IMR-90 (cell line): Measurements from ENCODE around the gene SNTG2. TPM values are rescaled to one million over a fixed set of nuclear protein-coding genes. Genes with fewer than 3 reads are reported as not detected.

Experiments
- ATAC-seq: fragments of 200-7000 bp; cut with Tn5 transposase; 2 replicates; pipeline ENCODE4 v1.9.1; 2020; ENCODE audit warnings: low read depth, mild to moderate bottlenecking, moderate library complexity
- BruUV-seq: library from RNA; stranded (reverse); fragments of 400-500 nt; replicated peaks from 2 replicates; lab custom pipeline; 2021; lab: Mats Ljungman, UMichigan
- CTCF ChIA-PET: fragments of 300-600 bp; formaldehyde crosslinking; extraction: SDS; loops from one replicate; lab custom pipeline; 2021; ENCODE audit warnings: antibody characterized with exemption; lab: Yijun Ruan, JAX
- POLR2A ChIA-PET: fragments of 300-600 bp; sonication (Branson Sonifier 250); formaldehyde crosslinking; loops from one replicate; lab custom pipeline; 2022; ENCODE audit warnings: antibody characterized with exemption; ENCODE audit not compliant: unreplicated experiment; lab: Charles Lee
- DNase-seq: peaks from one replicate; pipeline ENCODE4 v3.0.0; 2013
- H2AFZ ChIP-seq: replicated peaks from 2 replicates; pipeline ENCODE3; 2013; ENCODE audit warnings: low read length, mild to moderate bottlenecking; ENCODE audit not compliant: poor library complexity
- H2AK5ac ChIP-seq: 2 replicates; pipeline ENCODE4 v1.6.1; 2013; ENCODE audit warnings: low read depth, low read length, inconsistent platforms
- H2AK9ac ChIP-seq: replicated peaks from 2 replicates; pipeline ENCODE3; 2013; ENCODE audit warnings: mild to moderate bottlenecking, low read depth, low read length, moderate library complexity; ENCODE audit not compliant: poor library complexity
- H2BK120ac ChIP-seq: 2 replicates; pipeline ENCODE4 v1.6.1; 2013; ENCODE audit warnings: low read depth, low read length, inconsistent platforms
- H2BK15ac ChIP-seq: 3 replicates; pipeline ENCODE4 v1.6.1; 2013; ENCODE audit warnings: low read depth, low read length, inconsistent platforms
- H2BK20ac ChIP-seq: 2 replicates; pipeline ENCODE4 v1.6.1; 2013; ENCODE audit warnings: low read depth, mild to moderate bottlenecking, inconsistent platforms, low read length, moderate library complexity
- H2BK5ac ChIP-seq: 2 replicates; pipeline ENCODE4 v1.6.1; 2013; ENCODE audit warnings: mild to moderate bottlenecking, low read depth, low read length, inconsistent platforms; ENCODE audit not compliant: poor library complexity, severe bottlenecking
- H3K14ac ChIP-seq: replicated peaks from 2 replicates; pipeline ENCODE4 v1.6.1; 2013; ENCODE audit warnings: low read depth, low read length, inconsistent platforms
- H3K18ac ChIP-seq: 2 replicates; pipeline ENCODE4 v1.6.1; 2013; ENCODE audit warnings: low read depth, low read length, control low read depth
- H3K23ac ChIP-seq: 2 replicates; pipeline ENCODE4 v1.6.1; 2013; ENCODE audit warnings: low read depth, low read length, inconsistent platforms
- H3K27ac ChIP-seq: 2 replicates; pipeline ENCODE4 v1.5.1; 2013; ENCODE audit warnings: mild to moderate bottlenecking, control low read depth, low read length; ENCODE audit not compliant: insufficient read depth
- H3K27me3 ChIP-seq: 2 replicates; pipeline ENCODE4 v1.6.1; 2013; ENCODE audit warnings: low read length; ENCODE audit not compliant: control insufficient read depth, insufficient read depth
- H3K36me3 ChIP-seq: 2 replicates; pipeline ENCODE4 v1.6.1; 2013; ENCODE audit warnings: low read length, mixed read lengths; ENCODE audit not compliant: control insufficient read depth, insufficient read depth
- H3K4ac ChIP-seq: 2 replicates; pipeline ENCODE4 v1.6.1; 2013; ENCODE audit warnings: low read depth, low read length, inconsistent platforms
- H3K4me1 ChIP-seq: 2 replicates; pipeline ENCODE4 v1.6.1; 2013; ENCODE audit warnings: low read length, mixed read lengths; ENCODE audit not compliant: control insufficient read depth, insufficient read depth
- H3K4me2 ChIP-seq: 2 replicates; pipeline ENCODE4 v1.6.1; 2013; ENCODE audit warnings: low read depth, mild to moderate bottlenecking, control low read depth, low read length, moderate library complexity
- H3K4me3 ChIP-seq: 2 replicates; pipeline ENCODE4 v1.5.1; 2013; ENCODE audit warnings: low read depth, mild to moderate bottlenecking, control low read depth, low read length, moderate library complexity; ENCODE audit not compliant: insufficient read depth
- H3K56ac ChIP-seq: 2 replicates; pipeline ENCODE4 v1.6.1; 2013; ENCODE audit warnings: low read length, inconsistent platforms; ENCODE audit not compliant: insufficient read depth; ENCODE audit errors: extremely low read depth
- H3K79me1 ChIP-seq, 2 experiments: 2 replicates each; pipeline ENCODE4 v1.6.1; 2013; ENCODE audit warnings: low read length in 2 of 2, inconsistent platforms in 1 of 2, low read depth in 1 of 2
- H3K9ac ChIP-seq: 2 replicates; pipeline ENCODE4 v1.6.1; 2013; ENCODE audit warnings: low read depth, low read length, control low read depth
- H3K9me1 ChIP-seq: 2 replicates; pipeline ENCODE4 v1.6.1; 2013; ENCODE audit warnings: low read length, inconsistent platforms; ENCODE audit not compliant: insufficient read depth
- H3K9me3 ChIP-seq: 2 replicates; pipeline ENCODE4 v1.6.1; 2013; ENCODE audit warnings: low read length; ENCODE audit not compliant: control insufficient read depth, insufficient read depth
- H4K20me1 ChIP-seq: 2 replicates; pipeline ENCODE4 v1.6.1; 2013; ENCODE audit warnings: low read length, inconsistent platforms; ENCODE audit not compliant: insufficient read depth
- H4K5ac ChIP-seq: 2 replicates; pipeline ENCODE4 v1.6.1; 2013; ENCODE audit warnings: mild to moderate bottlenecking, low read depth, low read length, control low read depth
- H4K8ac ChIP-seq, 2 experiments: 2 replicates each; pipeline ENCODE4 v1.6.1; 2013; ENCODE audit warnings: low read depth in 2 of 2, low read length in 2 of 2, control low read depth in 1 of 2, inconsistent platforms in 1 of 2
- H4K91ac ChIP-seq: 2 replicates; pipeline ENCODE4 v1.6.1; 2013; ENCODE audit warnings: low read depth, low read length, inconsistent platforms; ENCODE audit not compliant: insufficient read depth
- BHLHE40 ChIP-seq: fragments of 150-350 bp; IDR thresholded peaks from 2 replicates; pipeline ENCODE4 v1.6.1; 2016; ENCODE audit warnings: mild to moderate bottlenecking, low read depth, low read length
- MAFK ChIP-seq: IDR thresholded peaks from 2 replicates; pipeline ENCODE4 v1.6.1; 2012; ENCODE audit warnings: low read depth, low read length, improper control_type of control experiment
- WGBS, 2 experiments: methylation state at CpG; one replicate each; pipeline versions ENCODE4 v1.1.5 to v1.1.7; 2013; ENCODE audit warnings: missing lambda C conversion rate in 2 of 2; ENCODE audit not compliant: insufficient read length in 1 of 2; ENCODE audit errors: extremely low coverage in 2 of 2; 5-methylcytosine and 5-hydroxymethylcytosine counted together
- dilution Hi-C: fragments of 300-500 bp; cut with HindIII; formaldehyde crosslinking; loops from one replicate; pipeline ENCODE4 v1.14.3; 2018; ENCODE audit warnings: low sequenced_read_pairs; ENCODE audit not compliant: unreplicated experiment
- in situ Hi-C: fragments of 300-500 bp; cut with MboI; formaldehyde crosslinking; loops from 3 replicates; pipeline ENCODE4 v1.14.3; 2019; ENCODE audit warnings: low sequenced_read_pairs, inconsistent platforms, mixed read lengths
- intact Hi-C: fragments of 100-400 bp; cut with micrococcal nuclease; formaldehyde crosslinking; loops from 2 replicates; pipeline ENCODE4 v1.10.0; 2022
- polyA plus RNA-seq, 3 experiments: library from polyadenylated mRNA; depleted of rRNA; stranded (reverse); fragments of >200 nt; gene quantifications; 2 replicates each; pipeline ENCODE4 v1.2.3, GENCODE V29; 2012; ENCODE audit warnings: low replicate concordance in 1 of 3
- total RNA-seq: library from RNA; depleted of rRNA; stranded (reverse); fragments of >200 nt; gene quantifications from 2 replicates; pipeline ENCODE4 v1.2.3, GENCODE V29; 2012

Gene SNTG2
- total and polyA plus RNA-seq, 2 of the 4 experiments (the other 2 are of a cell fraction) = under 0.01 to 0.17 TPM

DNA sequence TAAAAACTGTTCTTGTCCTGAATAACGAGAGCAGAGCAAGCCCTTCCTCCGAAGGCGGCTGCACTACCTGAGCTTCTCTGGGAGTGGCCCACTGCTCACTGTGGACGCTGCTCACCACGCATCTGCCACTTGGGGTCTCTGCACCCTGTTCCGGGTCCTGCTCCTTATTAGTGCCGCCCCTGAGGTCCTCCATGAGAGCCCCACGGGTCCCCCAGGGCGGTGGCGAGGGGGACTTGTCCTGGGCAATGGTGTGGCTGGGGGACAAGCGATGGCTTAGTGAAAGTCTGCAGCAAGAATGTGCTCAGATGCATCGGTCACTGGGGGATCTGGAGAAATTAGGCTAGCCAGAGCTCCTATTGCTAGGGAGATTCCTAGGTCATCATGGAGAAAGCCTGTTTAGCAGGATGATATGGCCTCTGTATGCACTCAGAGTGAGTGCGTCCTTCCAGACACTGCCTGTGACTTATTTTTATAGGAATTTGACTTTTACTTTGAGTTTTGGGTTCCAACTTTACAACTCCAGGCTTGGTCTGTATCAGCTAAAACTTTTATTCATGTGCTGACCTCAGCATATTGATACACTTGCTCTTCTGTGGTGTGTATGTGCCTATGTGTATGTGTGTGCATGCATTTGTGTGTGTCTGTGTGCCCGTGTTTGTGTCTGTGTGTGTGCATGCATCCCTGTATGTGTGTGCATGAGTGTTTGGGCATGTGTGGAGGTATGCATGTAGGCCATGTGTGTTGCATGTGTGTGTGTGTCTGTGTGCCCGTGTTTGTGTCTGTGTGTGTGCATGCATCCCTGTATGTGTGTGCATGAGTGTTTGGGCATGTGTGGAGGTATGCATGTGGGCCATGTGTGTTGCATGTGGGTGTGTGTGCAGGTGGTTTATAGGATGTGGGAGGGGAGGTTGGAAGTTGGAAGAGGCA lies 129.5 kb downstream of the SNTG2 start:
- WGBS, 2 experiments = 72% methylated on average over 4 of the region's 15 CpGs; no CpG with 5 or more reads in 1 of the 2 experiments
- TF ChIP-seq MAFK (peak; percentile 82), BHLHE40 (no peak)
- BruUV-seq = no TSS peak
- Histone ChIP-seq H2BK15ac (no peak overlapping the region), H3K14ac (no peak overlapping the region), H2BK5ac (no peak overlapping the region), H2AFZ (no peak overlapping the region), H3K4me3 (no peak overlapping the region), H3K4ac (no peak overlapping the region), H3K79me1 (no peaks in the 10 kb centered on the region), H4K20me1 (no peaks in the 10 kb centered on the region), H3K9me3 (no peaks in the 10 kb centered on the region), H3K27ac (no peak overlapping the region), H3K4me1 (no peaks in the 10 kb centered on the region), H3K9ac (no peak overlapping the region), H3K23ac (no peak overlapping the region), H2AK5ac (no peak overlapping the region), H3K56ac (no peak overlapping the region), H2AK9ac (no peak overlapping the region), H3K9me1 (no peaks in the 10 kb centered on the region), H2BK20ac (no peak overlapping the region), H3K36me3 (no peaks in the 10 kb centered on the region), H2BK120ac (no peak overlapping the region), H4K91ac (no peak overlapping the region), H4K5ac (no peak overlapping the region), H4K8ac (no peak overlapping the region), H3K18ac (no peak overlapping the region), H3K4me2 (no peak overlapping the region), H3K27me3 (peaks cover 2% of the 10 kb centered on the region)
- ChIA-PET CTCF (no interaction called here), POLR2A (no interaction called here)
- dilution Hi-C loops = no loop called here
- intact Hi-C loops = no loop called here
- ATAC-seq = no peak
- DNase-seq = no peak
- in situ Hi-C loops = no loop called here
